B cell (primary cell): ENCODE results near the gene TOM1L1. TPM values are rescaled to one million over a fixed set of nuclear protein-coding genes. Genes with fewer than 3 reads are reported as not detected.

Experiments
- ATAC-seq: fragments of 200-7000 bp; cut with Tn5 transposase; one replicate; pipeline ENCODE4 v1.10.0; 2021; ENCODE audit warnings: low read depth, mild to moderate bottlenecking, moderate number of reproducible peaks, moderate library complexity
- CTCF ChIA-PET: fragments of 350-600 bp; sonication (Branson Sonifier 250); formaldehyde crosslinking; loops from one replicate; lab custom pipeline; 2021; ENCODE audit warnings: antibody characterized with exemption, inconsistent platforms; lab: Charles Lee
- POLR2A ChIA-PET: fragments of 350-600 bp; sonication (Branson Sonifier 250); formaldehyde crosslinking; loops from one replicate; lab custom pipeline; 2021; ENCODE audit warnings: antibody characterized with exemption; lab: Charles Lee
- DNase-seq: peaks from one replicate; pipeline ENCODE4 v3.0.0; 2013
- H2AFZ ChIP-seq: 2 replicates; pipeline ENCODE4 v1.6.1; 2012; ENCODE audit warnings: mild to moderate bottlenecking, low read depth, low read length; ENCODE audit not compliant: insufficient read depth, poor library complexity, severe bottlenecking
- H3K27ac ChIP-seq, 2 donors: 1 replicate in 1 of 2; 2 replicates in 1 of 2; pipeline ENCODE4 v1.5.1; 2012 to 2013; ENCODE audit warnings: low read length in 2 of 2, mild to moderate bottlenecking in 2 of 2, moderate library complexity in 1 of 2
- H3K27me3 ChIP-seq, 4 experiments: fragments of 200-600 bp in 1 of 4; sonication (generic) in 1 of 4; replicated peaks in 1 of 4; 1 replicate in 2 of 4; 2 replicates in 2 of 4; pipeline versions ENCODE4 v1.6.1 to v1.7.0; 2013 to 2016; ENCODE audit warnings: low read length in 3 of 4, mild to moderate bottlenecking in 2 of 4, mixed read lengths in 1 of 4, moderate library complexity in 1 of 4; ENCODE audit not compliant: insufficient read depth in 4 of 4, control insufficient read depth in 3 of 4; ENCODE audit errors: control extremely low read depth in 1 of 4
- H3K36me3 ChIP-seq, 2 experiments: replicated peaks in 1 of 2; 1 replicate in 1 of 2; 2 replicates in 1 of 2; pipeline versions ENCODE4 v1.6.1 to v1.7.1; 2013; ENCODE audit warnings: low read length in 1 of 2; ENCODE audit not compliant: insufficient read depth in 2 of 2, control insufficient read depth in 1 of 2; ENCODE audit errors: control extremely low read depth in 1 of 2, extremely low read depth in 1 of 2
- H3K4me1 ChIP-seq, 2 donors: fragments of 200-600 bp in 1 of 2; sonication (generic) in 1 of 2; 1 replicate in 1 of 2; 2 replicates in 1 of 2; pipeline versions ENCODE4 v1.5.1 to v1.6.1; 2013 to 2017; ENCODE audit warnings: low read length in 2 of 2; ENCODE audit not compliant: control insufficient read depth in 2 of 2, insufficient read depth in 2 of 2
- H3K4me2 ChIP-seq: replicated peaks from 2 replicates; pipeline ENCODE3; 2012; ENCODE audit warnings: mild to moderate bottlenecking, low read depth, low read length; ENCODE audit not compliant: poor library complexity, severe bottlenecking
- H3K4me3 ChIP-seq, 5 experiments: fragments of 200-600 bp in 1 of 5; sonication (generic) in 1 of 5; 1 replicate in 3 of 5; 2 replicates in 2 of 5; pipeline versions ENCODE4 v1.5.1 to v1.7.0; 2011 to 2016; ENCODE audit warnings: low read length in 4 of 5, mild to moderate bottlenecking in 4 of 5, low read depth in 2 of 5, control low read depth in 1 of 5, moderate library complexity in 1 of 5; ENCODE audit not compliant: insufficient read depth in 1 of 5; ENCODE audit errors: control extremely low read depth in 1 of 5, extremely low read depth in 1 of 5
- H3K79me2 ChIP-seq: fragments of 200-600 bp; sonication (generic); one replicate; pipeline ENCODE4 v1.6.0; 2016; ENCODE audit warnings: low read length; ENCODE audit not compliant: control insufficient read depth, insufficient read depth
- H3K9ac ChIP-seq: fragments of 200-600 bp; sonication (generic); 2 replicates; pipeline ENCODE4 v1.6.1; 2017; ENCODE audit warnings: mild to moderate bottlenecking, low read length, moderate library complexity
- H3K9me3 ChIP-seq, 3 donors: one replicate each; pipeline versions ENCODE4 v1.6.1 to v1.7.1; 2013; ENCODE audit warnings: low read length in 2 of 3; ENCODE audit not compliant: control insufficient read depth in 2 of 3, insufficient read depth in 1 of 3; ENCODE audit errors: control extremely low read depth in 1 of 3
- H4K20me1 ChIP-seq: 2 replicates; pipeline ENCODE4 v1.6.0; 2012; ENCODE audit warnings: mild to moderate bottlenecking, low read length; ENCODE audit not compliant: insufficient read depth, control insufficient read depth, poor library complexity, severe bottlenecking
- H3K27ac Mint-ChIP-seq: one replicate; pipeline ENCODE4 v1.8.0; 2021; ENCODE audit warnings: mixed read lengths
- H3K27me3 Mint-ChIP-seq: one replicate; pipeline ENCODE4 v1.8.0; 2021; ENCODE audit warnings: mixed read lengths
- H3K4me1 Mint-ChIP-seq: one replicate; pipeline ENCODE4 v1.8.0; 2021; ENCODE audit warnings: mixed read lengths
- H3K4me3 Mint-ChIP-seq: one replicate; pipeline ENCODE4 v1.8.0; 2021; ENCODE audit warnings: mixed read lengths
- H3K9me3 Mint-ChIP-seq: one replicate; pipeline ENCODE4 v1.8.0; 2022; ENCODE audit warnings: mixed read lengths; ENCODE audit not compliant: insufficient read depth
- EZH2 ChIP-seq: IDR thresholded peaks from 2 replicates; pipeline ENCODE4 v1.6.1; 2012; ENCODE audit warnings: borderline replicate concordance, low read depth, mild to moderate bottlenecking, moderate library complexity, low read length; ENCODE audit not compliant: insufficient read depth, poor library complexity, severe bottlenecking
- WGBS: methylation state at CpG from one replicate; pipeline ENCODE4 v1.1.5; 2013; ENCODE audit warnings: missing lambda C conversion rate; ENCODE audit not compliant: insufficient coverage; 5-methylcytosine and 5-hydroxymethylcytosine counted together
- intact Hi-C: fragments of 100-400 bp; cut with micrococcal nuclease; formaldehyde crosslinking; loops from one replicate; pipeline ENCODE4 v1.10.0; 2022
- polyA plus RNA-seq: library from polyadenylated mRNA; depleted of rRNA; stranded (reverse); fragments of >200 nt; gene quantifications from 2 replicates; pipeline ENCODE4 v1.2.3, GENCODE V29; 2012
- total RNA-seq, 2 donors: library from RNA; stranded (reverse); fragments of 120-200 nt in 1 of 2; gene quantifications; 1 replicate in 1 of 2; 2 replicates in 1 of 2; pipeline versions ENCODE4 v1.2.3 to v1.2.4, GENCODE V29; 2013 to 2022
- TF ChIP-seq, protein P1 (sequence below): fragments of 200-600 bp; IDR thresholded peaks from one replicate; pipeline ENCODE4 v1.8.0; 2022; ENCODE audit warnings: antibody characterized with exemption, mild to moderate bottlenecking

Gene TOM1L1
- total and polyA plus RNA-seq, 2 donors (not counting 1 experiment from before 2014, with no cell fraction given): not detected

GRCh38 chr17:54992797-54993639 is 92.4 kb downstream of the TOM1L1 start:
- 83% methylated on average over 3 of the region's 8 CpGs for WGBS
- POLR2A ChIA-PET: no interaction called here

More at GRCh38 chr17:54992797-54993639, 92.4 kb downstream of the TOM1L1 start:
- CTCF ChIA-PET: interaction anchor here (0.6 to 4.5 kb wide), 40 partner anchors 8 to 609 kb away, joined by 3 to 82 read pairs (median 4); partner anchors contain the start of genes SMIM36 and STXBP4
- Mint-ChIP-seq H3K4me1 (no peaks in the 10 kb centered on the region), H3K4me3 (no peak overlapping the region), H3K27ac (no peak overlapping the region), H3K9me3 (no peaks in the 10 kb centered on the region), H3K27me3 (no peaks in the 10 kb centered on the region)
- no peaks in the 10 kb centered on the region for H3K27me3 ChIP-seq
- no peaks in the 10 kb centered on the region for H4K20me1 ChIP-seq
- no peak overlapping the region for H3K9ac ChIP-seq
- no peak overlapping the region for H3K4me3 ChIP-seq
- H3K4me2 ChIP-seq: no peak overlapping the region
- H3K79me2 ChIP-seq: no peaks in the 10 kb centered on the region
- peaks cover 0 to 2% of the 10 kb centered on the region in 2 experiments for H3K36me3 ChIP-seq
- DNase-seq (peak; percentile 68), ATAC-seq (no peak)
- no peak overlapping the region for H3K27ac ChIP-seq
- intact Hi-C loops: loop anchor here (1.0 to 2.0 kb wide), 2 partner anchors 303 to 356 kb away; no protein-coding TSS in a partner anchor
- no peaks in the 10 kb centered on the region for H3K9me3 ChIP-seq
- no peaks in the 10 kb centered on the region for H3K4me1 ChIP-seq
- no peak for TF ChIP-seq EZH2
- TF ChIP-seq, protein P1, sequence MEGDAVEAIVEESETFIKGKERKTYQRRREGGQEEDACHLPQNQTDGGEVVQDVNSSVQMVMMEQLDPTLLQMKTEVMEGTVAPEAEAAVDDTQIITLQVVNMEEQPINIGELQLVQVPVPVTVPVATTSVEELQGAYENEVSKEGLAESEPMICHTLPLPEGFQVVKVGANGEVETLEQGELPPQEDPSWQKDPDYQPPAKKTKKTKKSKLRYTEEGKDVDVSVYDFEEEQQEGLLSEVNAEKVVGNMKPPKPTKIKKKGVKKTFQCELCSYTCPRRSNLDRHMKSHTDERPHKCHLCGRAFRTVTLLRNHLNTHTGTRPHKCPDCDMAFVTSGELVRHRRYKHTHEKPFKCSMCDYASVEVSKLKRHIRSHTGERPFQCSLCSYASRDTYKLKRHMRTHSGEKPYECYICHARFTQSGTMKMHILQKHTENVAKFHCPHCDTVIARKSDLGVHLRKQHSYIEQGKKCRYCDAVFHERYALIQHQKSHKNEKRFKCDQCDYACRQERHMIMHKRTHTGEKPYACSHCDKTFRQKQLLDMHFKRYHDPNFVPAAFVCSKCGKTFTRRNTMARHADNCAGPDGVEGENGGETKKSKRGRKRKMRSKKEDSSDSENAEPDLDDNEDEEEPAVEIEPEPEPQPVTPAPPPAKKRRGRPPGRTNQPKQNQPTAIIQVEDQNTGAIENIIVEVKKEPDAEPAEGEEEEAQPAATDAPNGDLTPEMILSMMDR: peak; percentile 92
- H2AFZ ChIP-seq: no peak overlapping the region
